ENCODE results near the gene PGBD5.
A peak's percentile ranks its signal among the peaks of the same experiment; 100 is the strongest.
"Not testable (repeated sequence)": the region's sequence is repeated elsewhere in the genome, so short reads cannot be mapped to it uniquely, and the experiment has no call there.

PGBD5 gene, protein sequence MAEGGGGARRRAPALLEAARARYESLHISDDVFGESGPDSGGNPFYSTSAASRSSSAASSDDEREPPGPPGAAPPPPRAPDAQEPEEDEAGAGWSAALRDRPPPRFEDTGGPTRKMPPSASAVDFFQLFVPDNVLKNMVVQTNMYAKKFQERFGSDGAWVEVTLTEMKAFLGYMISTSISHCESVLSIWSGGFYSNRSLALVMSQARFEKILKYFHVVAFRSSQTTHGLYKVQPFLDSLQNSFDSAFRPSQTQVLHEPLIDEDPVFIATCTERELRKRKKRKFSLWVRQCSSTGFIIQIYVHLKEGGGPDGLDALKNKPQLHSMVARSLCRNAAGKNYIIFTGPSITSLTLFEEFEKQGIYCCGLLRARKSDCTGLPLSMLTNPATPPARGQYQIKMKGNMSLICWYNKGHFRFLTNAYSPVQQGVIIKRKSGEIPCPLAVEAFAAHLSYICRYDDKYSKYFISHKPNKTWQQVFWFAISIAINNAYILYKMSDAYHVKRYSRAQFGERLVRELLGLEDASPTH

DNA sequence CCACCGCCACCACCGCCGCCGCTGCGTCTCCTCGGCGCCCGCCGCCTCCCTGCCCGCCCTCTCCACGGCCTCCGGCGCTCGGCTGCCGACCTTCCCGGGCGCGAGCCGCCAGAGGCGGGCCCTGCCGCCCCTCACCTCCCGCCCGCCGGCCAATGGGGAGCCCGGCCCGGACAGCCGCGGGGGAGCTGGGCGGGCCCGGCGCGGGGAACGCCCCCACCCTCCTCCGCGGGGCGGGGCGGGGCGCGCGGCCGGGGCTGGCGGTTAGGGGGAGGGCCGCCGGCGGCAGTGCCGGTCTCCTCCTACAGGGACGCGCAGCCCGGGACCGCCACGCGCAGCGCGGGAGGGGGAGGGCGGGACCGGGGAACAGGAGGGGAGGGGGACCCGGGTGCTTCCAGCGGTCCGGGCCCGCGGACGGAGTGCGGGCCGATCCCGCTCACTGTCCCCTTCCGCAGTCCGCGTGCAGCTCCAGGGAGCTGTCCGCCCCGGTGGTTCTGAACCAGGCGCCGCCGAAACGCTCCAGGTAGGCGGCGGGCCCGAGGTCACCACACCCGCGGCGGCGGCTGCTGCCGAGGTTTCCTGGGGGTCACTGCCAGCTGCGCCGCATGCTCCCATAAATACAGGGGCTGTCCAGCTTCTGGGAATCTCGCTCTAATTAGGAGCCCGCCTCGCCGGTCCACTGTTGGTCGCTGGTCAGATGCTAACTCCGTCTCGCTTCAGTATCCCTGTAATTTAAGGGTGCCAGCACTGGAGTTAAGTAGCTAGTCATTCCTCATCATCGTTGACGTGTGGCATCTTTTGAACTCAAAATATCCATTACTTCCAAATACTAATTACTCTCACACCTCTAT is at the start of gene PGBD5:
TSS of gene PGBD5 (minus strand) at position 87 of the 848 bp plus-strand sequence. CDS start 404 bp downstream, outside the sequence.
- peak within 1 kb of the TSS; percentile 48 for H3K4me3 ChIP-seq (ENCODE audit: low read depth, low read length)

- not testable (repeated sequence) for H3K4me3 ChIP-seq (ENCODE audit: low read depth, low read length)
Observed at GRCh38 chr1:230474924-230475323, 48.8 kb upstream of the PGBD5 start.

DNA sequence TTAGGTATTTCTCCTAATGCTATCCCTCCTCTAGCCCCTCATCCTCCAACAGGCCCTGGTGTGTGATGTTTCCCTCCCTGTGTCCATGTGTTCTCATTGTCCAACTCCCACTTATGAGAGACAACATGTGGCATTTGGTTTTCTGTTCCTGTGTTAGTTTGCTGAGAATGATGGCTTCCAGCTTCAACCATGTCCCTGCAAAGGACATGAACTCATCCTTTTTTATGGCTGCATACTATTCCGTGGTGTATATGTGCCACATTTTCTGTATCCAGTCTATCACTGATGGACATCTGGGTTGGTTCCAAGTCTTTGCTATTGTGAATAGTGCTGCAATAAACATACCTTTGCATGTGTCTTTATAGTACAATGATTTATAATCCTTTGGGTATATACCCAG is 44.6 kb upstream of the PGBD5 start:
- not testable (repeated sequence) for H3K4me3 ChIP-seq (ENCODE audit: low read depth, low read length)

DNA sequence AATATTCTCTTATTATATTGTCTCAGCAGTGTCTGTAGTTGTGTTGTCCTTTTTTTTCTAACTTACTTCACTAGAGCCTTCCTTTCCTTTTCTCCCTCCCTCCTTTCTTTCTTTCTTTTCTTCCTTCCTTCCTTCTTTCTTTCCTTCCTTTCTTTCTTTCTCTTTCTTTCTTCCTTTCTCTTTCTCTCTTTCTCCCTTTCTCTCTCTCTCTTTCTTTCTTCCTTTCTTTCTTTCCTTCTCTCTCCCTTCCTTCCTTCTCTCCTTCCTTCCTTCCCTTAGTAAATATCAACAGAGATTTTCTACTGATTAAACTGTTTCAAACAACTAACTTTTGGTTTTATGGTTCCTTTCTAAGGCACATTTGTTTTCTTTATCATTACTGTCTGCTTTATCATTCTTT is 43.1 kb upstream of the PGBD5 start:
- H3K4me3 ChIP-seq (ENCODE audit: low read depth, low read length), result no peak overlapping the region

DNA sequence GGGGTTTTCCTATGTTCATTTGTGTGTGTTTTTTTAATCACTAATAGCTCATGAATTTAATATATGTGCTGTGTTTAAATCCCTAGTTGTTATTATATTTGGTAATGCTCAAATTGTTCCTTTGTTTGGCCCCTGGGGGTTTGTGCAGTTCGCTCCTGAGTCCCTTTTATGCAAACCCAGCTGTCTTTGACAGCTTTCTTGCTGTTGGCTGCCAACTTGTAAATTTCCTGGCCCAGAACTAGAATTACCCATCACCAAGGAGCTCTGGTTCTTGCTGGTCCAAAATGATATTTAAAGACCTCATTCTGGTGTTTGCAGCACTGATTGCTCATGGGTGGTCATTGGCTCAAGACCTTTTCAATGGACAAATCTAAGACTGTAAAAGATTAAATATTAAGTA is 39.6 kb upstream of the PGBD5 start:
- H3K4me3 ChIP-seq (ENCODE audit: low read depth, low read length), result no peak overlapping the region

DNA sequence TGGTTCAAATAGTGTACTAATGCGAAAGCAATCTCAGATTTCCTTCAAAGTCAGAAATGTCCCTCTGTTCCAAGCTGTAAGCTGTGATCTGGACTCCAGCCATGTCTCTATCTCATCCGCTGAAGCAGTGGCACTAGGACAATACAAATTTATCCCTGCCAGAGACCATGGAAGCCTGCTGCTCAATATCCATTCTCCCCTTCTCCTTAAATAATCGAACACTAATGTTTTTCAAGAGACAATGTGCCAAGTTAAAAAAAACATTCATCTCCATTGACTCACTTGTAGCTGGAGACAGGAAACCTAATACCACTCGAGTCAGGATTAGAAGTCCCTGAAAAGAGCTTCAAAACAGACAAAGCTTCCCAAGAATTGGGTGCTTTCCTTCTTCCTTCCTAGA is 38.5 kb upstream of the PGBD5 start:
- no peak overlapping the region for H3K4me3 ChIP-seq (ENCODE audit: low read depth, low read length)

GRCh38 chr1:230463760-230464159 is 37.6 kb upstream of the PGBD5 start:
- no peak overlapping the region for H3K4me3 ChIP-seq (ENCODE audit: low read depth, low read length)

DNA sequence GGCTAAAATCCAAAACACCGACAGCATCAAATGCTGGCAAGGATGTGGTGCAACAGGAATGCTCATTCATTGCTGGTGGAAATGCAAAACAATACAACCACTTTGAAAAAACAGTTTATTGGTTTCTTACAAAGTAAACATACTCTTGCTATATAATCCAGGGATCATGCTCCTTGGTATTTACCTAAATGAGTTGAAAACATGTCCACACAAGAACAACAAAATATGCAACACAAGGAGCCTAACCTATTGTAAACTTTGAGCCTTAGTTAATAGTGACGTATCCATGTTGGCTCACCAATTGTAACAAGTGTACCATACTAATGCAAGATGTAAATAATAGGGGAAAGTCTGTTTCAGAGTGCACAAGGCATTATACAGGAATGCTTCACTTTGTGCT is 37.2 kb upstream of the PGBD5 start:
- H3K4me3 ChIP-seq (ENCODE audit: low read depth, low read length), result no peak overlapping the region

DNA sequence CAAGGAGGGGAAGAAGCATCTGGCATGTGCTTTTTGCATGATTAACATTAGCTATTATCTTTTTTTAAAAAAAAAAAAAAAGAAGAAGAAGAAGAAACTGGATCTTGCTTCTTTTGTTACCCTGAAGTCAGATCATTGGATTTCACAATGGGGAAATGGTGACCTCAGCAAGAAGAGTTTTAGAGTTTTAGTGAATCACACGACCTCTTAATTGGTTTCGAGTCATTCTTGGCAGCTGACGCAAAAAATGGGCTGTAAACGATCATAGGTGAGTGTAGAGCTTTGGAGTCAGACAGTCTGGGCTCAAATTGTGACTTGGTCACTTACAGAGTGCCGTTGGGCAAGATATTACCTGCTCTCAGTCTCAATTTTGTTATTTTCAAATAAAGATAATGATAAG is 33.3 kb upstream of the PGBD5 start:
- H3K4me3 ChIP-seq (ENCODE audit: low read depth, low read length), result no peak overlapping the region

DNA sequence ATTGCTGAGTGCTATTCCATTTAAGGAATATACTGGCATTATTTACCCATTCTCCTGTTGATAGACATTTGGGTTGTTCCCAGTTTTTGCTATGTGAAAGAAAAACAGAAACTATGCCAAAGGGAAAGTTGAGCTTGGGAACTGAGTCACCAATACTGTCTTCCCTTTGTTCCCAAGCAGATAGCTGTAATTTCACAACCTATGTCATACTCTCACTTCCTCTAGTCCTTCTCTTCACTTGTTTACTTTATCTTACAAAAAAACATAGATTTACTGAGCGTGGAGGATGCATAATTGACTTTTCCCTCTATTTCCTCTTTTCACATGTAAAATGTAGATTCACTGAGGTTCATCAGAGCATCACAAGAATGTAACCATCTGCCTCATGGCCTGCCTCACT is 32.4 kb upstream of the PGBD5 start:
- H3K4me3 ChIP-seq (ENCODE audit: low read depth, low read length), result no peak overlapping the region

DNA sequence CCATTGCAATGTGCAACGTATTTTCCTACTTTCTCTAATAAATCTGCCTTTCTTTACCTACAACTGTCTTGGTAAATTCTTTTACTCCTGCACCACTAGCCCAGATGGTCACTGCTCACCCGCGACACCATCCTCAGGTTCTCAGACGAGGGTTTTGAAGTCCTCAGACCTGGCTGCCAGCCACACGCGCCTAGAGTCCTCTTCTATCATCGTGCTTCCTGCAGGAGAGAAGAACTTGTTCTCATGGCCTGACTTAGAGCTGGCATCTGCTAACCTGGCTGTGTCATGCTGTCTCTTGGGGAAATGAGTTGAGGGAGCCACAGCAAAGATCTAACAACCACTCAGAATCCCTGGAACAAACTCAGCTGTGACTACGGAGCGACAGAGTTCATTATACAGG is 30.3 kb upstream of the PGBD5 start:
- no peak overlapping the region for H3K4me3 ChIP-seq (ENCODE audit: low read depth, low read length)

- H3K4me3 ChIP-seq (ENCODE audit: low read depth, low read length), result no peak overlapping the region
Observed at GRCh38 chr1:230455291-230455690, 29.2 kb upstream of the PGBD5 start.

GRCh38 chr1:230453377-230453776 is 27.2 kb upstream of the PGBD5 start:
- H3K4me3 ChIP-seq (ENCODE audit: low read depth, low read length), result no peak overlapping the region

DNA sequence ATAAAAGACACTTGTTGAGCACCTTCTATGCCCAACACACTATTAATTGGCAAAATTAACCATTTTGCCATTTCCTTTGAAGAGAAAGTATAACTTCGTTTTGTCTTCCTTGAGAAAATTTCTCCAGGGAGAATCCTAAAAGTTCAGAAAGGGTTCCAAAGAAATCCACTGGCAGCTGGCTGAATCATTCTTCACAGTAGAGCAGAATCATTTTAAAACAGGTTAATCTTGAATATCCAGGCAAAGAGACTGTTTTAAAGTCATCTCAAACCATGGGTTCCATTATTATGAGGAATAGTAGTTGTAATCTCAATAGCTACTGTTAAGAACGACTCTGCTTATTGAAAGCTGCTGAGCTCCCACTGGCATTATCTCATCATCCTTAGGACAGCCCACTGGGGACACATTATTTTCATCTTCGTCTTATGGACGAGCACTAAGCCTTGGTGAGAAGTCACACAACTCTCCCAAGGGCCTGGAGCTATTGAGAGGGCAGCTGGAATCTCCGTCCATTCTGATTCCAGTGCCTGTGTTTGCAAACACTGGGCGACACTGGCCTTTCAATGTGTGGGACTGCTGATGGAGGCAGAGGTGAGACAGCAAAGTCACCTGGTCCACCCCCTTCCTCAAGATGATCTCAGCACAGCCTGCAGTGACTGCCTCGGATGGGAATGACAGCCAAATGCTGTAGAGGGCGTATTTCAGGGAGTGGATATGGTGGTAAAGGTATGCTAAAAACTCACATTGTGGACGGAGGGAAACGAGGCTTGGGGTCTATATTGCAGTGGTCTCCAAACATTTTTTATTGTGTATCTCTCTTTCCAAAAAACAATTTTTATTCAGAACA is 15.3 kb upstream of the PGBD5 start:
- no peak overlapping the region for H3K4me3 ChIP-seq (ENCODE audit: low read depth, low read length)

DNA sequence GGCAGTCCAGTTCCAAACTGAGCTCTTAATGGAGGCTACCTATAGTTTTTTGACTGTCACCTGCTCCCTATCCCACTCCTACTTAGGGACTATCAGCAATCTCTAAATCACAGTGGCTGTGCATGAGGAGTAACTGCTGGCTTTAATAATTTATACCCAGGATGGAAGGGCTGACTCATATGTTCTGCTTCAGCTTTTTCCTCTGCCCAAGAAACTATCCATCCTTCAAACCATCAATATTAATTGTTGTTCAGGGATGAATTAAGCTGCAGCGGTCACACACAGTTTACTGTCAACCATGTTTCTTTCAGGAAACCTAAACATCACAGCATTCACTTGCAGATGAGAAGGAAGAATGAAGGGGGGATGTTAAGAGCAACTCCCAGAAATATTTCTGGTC is 9.0 kb upstream of the PGBD5 start:
- no peak overlapping the region for H3K4me3 ChIP-seq (ENCODE audit: low read depth, low read length)

DNA sequence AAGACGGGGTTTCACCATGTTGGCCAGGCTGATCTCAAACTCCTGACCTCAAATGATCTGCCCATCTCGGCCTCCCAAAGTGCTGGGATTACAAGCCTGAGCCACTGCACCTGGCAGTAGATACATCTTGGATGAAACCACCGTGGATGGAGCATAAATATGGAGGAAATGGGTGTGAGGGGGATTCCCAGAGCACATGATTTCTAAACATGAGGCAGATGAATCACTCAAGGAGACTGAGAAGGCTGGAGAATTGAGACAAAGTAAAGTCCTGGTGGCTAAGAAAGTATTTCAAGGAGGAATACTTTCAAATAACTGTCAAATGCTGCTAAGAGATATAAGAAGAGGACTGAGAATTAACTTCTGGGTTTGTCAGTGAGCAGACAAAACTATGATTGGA is 5.4 kb upstream of the PGBD5 start:
- no peak overlapping the region for H3K4me3 ChIP-seq (ENCODE audit: low read depth, low read length)

DNA sequence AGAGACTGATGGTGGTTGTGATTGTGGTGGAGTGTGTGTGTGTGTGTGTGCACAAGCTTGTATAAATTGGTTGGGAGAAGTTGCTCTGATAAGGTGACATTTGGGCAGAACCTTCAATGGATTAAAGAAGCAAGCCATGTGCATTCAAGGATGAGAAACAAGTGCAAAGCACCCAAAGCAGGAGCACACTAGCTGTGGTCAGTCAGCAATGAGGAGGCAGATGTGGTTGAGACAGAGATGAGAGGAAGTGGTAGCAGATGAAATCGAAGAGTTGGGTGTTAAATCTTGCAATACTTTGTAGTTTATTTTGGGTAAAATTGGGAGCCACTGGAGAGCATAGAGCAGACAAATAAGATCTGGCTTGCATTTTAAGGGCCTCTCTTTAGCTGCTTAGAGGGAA is 4.4 kb upstream of the PGBD5 start:
- H3K4me3 ChIP-seq (ENCODE audit: low read depth, low read length), result no peak overlapping the region

GRCh38 chr1:230429067-230429735 is 3.1 kb upstream of the PGBD5 start:
- no peak overlapping the region for H3K4me3 ChIP-seq (ENCODE audit: low read depth, low read length)

DNA sequence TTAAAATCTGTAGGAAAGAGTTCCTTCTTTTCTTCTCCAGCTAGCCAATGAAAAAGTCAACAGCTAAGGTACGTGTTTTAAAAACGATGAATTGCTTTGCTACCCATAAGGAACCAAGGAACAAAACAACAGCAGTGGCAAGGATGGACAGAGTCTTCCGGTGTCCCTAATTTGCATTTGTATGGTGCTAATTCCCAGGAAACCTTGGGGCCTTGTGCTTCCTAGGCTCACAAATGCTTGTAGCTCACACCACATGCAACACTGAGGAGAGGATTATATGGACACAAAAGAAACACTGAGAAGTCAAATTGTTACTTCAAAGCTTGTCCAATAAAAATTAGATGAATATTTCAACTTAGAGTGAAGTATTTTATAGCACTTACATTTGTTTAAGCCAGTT is 1.8 kb upstream of the PGBD5 start:
- no peak overlapping the region for H3K4me3 ChIP-seq (ENCODE audit: low read depth, low read length)

DNA sequence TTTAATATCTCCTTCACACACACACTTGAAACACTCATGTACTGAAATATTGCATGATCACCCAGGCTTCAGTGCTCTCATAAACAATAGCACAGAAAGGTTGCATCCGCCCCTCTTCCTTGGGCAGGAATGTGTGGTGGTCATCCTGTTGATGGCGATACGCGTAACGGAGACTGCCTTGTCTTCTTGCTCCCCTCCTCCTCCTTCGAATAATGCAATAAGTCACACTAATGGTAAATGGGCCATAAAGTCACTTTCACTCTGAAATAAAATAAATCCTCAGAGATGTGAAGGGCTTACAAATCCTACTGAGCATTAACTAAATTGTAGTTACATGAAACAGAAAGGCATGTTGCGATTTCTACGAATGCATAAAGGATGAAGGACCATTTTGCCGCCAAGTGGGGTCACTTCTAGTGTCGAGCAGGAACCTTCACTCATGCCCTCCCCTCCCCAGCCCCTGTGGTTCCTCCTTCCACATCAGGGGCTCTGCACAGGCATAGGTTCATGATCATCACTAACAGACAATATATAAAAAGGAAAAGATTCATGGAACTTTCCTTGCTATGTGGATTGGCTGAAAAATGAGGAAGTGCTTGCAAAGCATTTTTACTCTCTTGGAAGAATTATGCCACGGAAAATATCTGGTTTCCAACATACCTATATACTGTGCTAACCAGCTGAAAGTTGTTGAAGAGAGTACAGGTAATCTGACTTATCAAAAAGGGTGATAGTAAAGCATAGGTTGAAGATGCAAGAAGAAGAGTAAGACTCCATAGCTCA is 1.2 kb upstream of the PGBD5 start:
- H3K4me3 ChIP-seq (ENCODE audit: low read depth, low read length), result no peak overlapping the region
